Activated naive CD4-positive, alpha-beta T cell treated with anti-CD3 and anti-CD28 coated beads, Interleukin-2, amount 50 U/mL, for 24 hours (primary cell): ENCODE data around the gene KIAA0513.
A peak's percentile ranks its signal among the peaks of the same experiment; 100 is the strongest.

Experiments
- H3K27ac Mint-ChIP-seq: one replicate; pipeline ENCODE4 v1.8.0; 2021; ENCODE audit warnings: mild to moderate bottlenecking, mixed read lengths
- H3K27me3 Mint-ChIP-seq: one replicate; pipeline ENCODE4 v1.8.0; 2021; ENCODE audit warnings: mixed read lengths
- H3K36me3 Mint-ChIP-seq: one replicate; pipeline ENCODE4 v1.8.0; 2021; ENCODE audit warnings: mixed read lengths
- H3K4me1 Mint-ChIP-seq: one replicate; pipeline ENCODE4 v1.8.0; 2021; ENCODE audit warnings: mixed read lengths
- H3K4me3 Mint-ChIP-seq: one replicate; pipeline ENCODE4 v1.8.0; 2021; ENCODE audit warnings: mild to moderate bottlenecking, mixed read lengths
- H3K9me3 Mint-ChIP-seq: one replicate; pipeline ENCODE4 v1.8.0; 2021; ENCODE audit warnings: mixed read lengths

The KIAA0513 gene

GRCh38 chr16:84999857-85000480 lies 27.6 kb upstream of the KIAA0513 start:
- Mint-ChIP-seq H3K27ac (no peak overlapping the region), H3K27me3 (no peaks in the 10 kb centered on the region), H3K36me3 (peaks cover 7% of the 10 kb centered on the region), H3K9me3 (no peaks in the 10 kb centered on the region), H3K4me1 (peaks cover 53% of the 10 kb centered on the region), H3K4me3 (no peak overlapping the region)

DNA sequence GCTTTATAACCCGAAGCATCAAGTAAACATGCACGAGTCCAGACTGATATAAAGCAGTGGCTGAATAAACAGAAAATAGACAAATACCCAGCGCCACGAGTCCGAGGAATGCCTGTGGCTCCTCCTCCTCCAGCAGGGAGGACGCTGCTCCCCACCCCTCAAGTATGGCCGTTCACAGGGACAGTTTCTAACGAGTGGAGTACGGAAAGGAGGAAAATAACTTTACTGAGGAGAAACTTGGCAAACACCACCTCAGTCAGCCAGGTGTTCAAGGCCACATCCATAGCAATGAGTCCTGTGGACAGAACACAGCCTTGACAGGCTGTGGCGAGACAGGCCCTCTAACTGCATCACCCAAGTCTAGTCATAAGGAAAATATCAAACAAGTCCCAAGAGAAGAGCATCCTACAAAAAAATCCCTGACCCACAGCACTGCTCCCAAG lies 25.5 kb upstream of the KIAA0513 start:
- Mint-ChIP-seq H3K36me3 (peaks cover 4% of the 10 kb centered on the region), H3K4me1 (peaks cover 62% of the 10 kb centered on the region), H3K4me3 (no peak overlapping the region), H3K9me3 (no peaks in the 10 kb centered on the region), H3K27me3 (no peaks in the 10 kb centered on the region), H3K27ac (no peak overlapping the region)

DNA sequence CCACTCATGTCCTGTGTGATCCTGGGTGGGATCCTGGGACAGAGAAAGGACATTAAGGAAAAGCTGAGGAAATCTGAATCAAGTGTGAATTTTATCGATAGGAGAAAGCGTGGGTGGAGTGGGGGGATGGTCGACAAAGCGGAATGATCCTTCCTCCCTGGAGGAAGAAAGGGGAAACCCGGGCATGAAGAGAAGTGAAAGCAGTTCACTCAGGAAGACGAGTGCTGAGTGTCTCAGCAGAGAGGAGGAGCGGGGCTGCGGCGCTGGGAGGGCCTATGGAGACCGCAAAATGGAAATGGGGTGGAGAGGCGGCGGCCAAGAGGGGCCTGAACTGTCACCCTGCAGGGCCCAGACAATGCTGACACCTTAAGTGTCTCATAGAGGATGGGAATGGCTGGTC lies 25.0 kb upstream of the KIAA0513 start:
- peaks cover 4% of the 10 kb centered on the region for H3K36me3 Mint-ChIP-seq
- no peaks in the 10 kb centered on the region for H3K27me3 Mint-ChIP-seq
- H3K4me1 Mint-ChIP-seq, result peaks cover 67% of the 10 kb centered on the region
- peak overlapping the region; percentile 55 for H3K4me3 Mint-ChIP-seq
- peak overlapping the region; percentile 75 for H3K27ac Mint-ChIP-seq
- H3K9me3 Mint-ChIP-seq, result no peaks in the 10 kb centered on the region

DNA sequence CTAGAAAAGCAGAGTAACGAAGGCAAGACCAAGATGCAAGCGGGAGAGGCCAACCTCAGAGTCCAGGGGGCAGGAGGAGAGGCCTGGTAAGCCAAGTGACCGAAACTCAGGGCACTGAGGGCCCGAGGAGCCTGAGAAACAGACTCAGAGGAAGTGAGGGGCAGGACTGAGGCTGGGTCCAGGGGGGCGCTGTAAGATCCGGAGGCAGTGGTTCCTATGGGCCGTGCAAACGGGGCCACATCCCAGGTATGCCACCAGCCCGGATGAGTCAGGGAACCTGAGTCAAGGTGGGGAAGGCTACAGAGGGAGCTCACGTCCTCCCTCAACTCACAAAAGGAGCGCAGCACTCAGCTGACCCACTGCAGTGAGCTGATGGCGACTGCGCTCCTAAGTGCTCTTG lies 24.5 kb upstream of the KIAA0513 start:
- H3K4me1 Mint-ChIP-seq, result peaks cover 71% of the 10 kb centered on the region

DNA sequence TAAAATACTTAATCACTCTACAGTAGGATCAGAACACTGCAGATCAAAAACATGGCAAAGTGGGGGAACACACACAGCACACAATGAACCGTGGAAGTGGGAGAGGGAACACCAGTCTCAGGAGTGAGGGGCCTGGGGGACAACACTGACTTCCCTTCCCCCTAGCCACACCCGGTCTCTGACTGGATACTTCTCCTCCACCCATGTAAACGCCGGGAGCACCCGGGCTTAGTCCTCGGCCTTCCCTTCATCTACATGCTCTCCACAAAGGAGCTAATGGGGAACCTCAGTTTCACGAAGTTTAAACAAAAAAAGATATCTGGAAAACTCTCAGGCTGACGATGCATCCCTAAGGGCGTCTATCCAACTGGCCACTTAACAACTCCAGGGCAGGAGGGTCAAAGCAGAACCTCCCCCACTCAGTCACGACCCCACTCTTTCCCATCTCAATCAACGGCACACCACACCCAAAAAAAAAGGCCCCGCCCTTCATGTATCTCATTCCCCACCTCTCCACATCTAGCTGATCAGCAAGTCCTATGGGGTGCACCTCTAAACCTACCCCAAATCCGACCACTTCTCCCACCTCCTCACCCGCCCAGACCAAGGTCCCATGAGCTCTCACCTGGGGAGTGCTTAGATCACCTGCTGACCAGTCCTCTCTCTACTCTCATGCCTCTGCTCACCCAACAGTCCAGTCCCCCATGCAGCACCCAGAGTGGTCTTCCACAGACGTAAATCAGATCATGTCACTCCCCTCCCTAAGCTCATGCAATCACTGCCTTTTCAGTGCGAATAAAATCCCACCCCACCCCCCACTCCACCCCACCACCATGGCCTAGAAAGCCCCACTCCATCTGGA lies 23.6 kb upstream of the KIAA0513 start:
- no peak overlapping the region for H3K4me3 Mint-ChIP-seq
- peaks cover 4% of the 10 kb centered on the region for H3K36me3 Mint-ChIP-seq
- peaks cover 80% of the 10 kb centered on the region for H3K4me1 Mint-ChIP-seq
- no peak overlapping the region for H3K27ac Mint-ChIP-seq
- no peaks in the 10 kb centered on the region for H3K9me3 Mint-ChIP-seq
- H3K27me3 Mint-ChIP-seq, result no peaks in the 10 kb centered on the region

More for the DNA sequence above, 24.5 kb upstream of the KIAA0513 start:
- Mint-ChIP-seq H3K27me3 (no peaks in the 10 kb centered on the region), H3K9me3 (no peaks in the 10 kb centered on the region), H3K27ac (peak overlapping the region; percentile 61), H3K4me3 (peak overlapping the region; percentile 55), H3K36me3 (peaks cover 4% of the 10 kb centered on the region)

GRCh38 chr16:85004587-85005205 lies 22.9 kb upstream of the KIAA0513 start:
- Mint-ChIP-seq H3K4me1 (peaks cover 80% of the 10 kb centered on the region), H3K27ac (no peak overlapping the region), H3K27me3 (no peaks in the 10 kb centered on the region), H3K4me3 (no peak overlapping the region), H3K36me3 (peaks cover 4% of the 10 kb centered on the region), H3K9me3 (no peaks in the 10 kb centered on the region)

DNA sequence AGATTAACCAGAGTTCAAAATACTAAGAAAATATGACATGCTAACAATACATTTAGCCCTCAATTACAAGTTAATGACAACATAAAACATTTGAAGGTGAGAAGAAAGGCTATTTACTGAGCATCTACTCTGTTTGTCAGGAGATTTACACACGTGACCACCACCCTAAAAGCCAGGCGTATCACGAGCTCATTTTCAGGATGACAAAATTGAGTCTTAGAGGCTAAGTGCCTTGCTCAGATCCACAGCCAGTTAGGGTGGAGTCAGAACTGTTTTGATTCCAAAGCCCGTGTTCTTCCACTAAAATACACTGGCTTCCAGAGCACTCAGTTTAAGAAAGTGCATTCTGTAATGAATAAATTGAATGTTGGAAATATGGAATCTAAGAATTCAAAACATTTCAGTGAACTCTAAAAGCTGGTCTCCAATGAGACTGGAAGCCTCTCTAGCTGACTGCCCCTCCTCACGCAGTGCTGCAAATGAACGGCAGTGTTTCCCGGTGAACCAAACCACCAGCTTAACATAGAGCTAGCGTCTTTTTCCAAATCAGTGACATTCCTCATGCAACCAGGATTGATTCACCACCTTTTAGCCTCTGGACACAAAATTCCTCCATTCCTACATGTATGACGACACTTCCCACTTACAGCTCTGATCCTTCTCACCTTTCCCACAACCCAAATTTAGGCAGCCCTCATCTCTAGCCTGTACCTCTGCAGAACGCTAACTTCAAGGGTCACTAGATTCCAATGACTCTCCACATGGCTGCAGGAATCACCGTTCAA lies 22.1 kb upstream of the KIAA0513 start:
- Mint-ChIP-seq H3K27me3 (no peaks in the 10 kb centered on the region), H3K4me1 (peaks cover 87% of the 10 kb centered on the region), H3K36me3 (peaks cover 3% of the 10 kb centered on the region), H3K27ac (no peak overlapping the region), H3K4me3 (no peak overlapping the region), H3K9me3 (no peaks in the 10 kb centered on the region)

DNA sequence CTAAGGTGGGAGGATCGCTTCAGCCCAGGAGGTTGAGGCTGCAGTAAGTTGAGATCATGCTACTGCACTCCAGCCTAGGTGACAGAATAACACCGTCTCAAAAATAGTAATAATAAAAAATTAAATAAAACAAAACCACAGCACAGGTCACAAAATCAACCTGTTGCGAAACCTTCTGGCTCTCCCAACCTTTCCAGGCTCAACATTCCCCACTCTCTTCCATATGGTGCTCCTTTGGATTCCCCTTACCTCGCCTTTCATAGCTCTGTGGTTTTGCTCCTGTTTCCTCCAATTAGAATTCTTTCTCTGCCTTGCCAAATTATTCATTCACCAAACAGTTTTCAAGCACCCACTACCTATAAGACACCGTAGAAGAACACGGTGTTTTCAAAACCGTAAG lies 21.0 kb upstream of the KIAA0513 start:
- no peak overlapping the region for H3K4me3 Mint-ChIP-seq
- H3K4me1 Mint-ChIP-seq, result peaks cover 84% of the 10 kb centered on the region
- no peaks in the 10 kb centered on the region for H3K9me3 Mint-ChIP-seq
- H3K27ac Mint-ChIP-seq, result no peak overlapping the region
- H3K27me3 Mint-ChIP-seq, result no peaks in the 10 kb centered on the region
- peaks cover 2% of the 10 kb centered on the region for H3K36me3 Mint-ChIP-seq

- no peaks in the 10 kb centered on the region for H3K9me3 Mint-ChIP-seq
- H3K27me3 Mint-ChIP-seq, result no peaks in the 10 kb centered on the region
- peaks cover 78% of the 10 kb centered on the region for H3K4me1 Mint-ChIP-seq
- peaks cover 3% of the 10 kb centered on the region for H3K36me3 Mint-ChIP-seq
- H3K27ac Mint-ChIP-seq, result no peak overlapping the region
- no peak overlapping the region for H3K4me3 Mint-ChIP-seq
Measured at GRCh38 chr16:85007496-85008214, 19.9 kb upstream of the KIAA0513 start.

- H3K36me3 Mint-ChIP-seq, result peaks cover 3% of the 10 kb centered on the region
- peaks cover 72% of the 10 kb centered on the region for H3K4me1 Mint-ChIP-seq
- no peaks in the 10 kb centered on the region for H3K27me3 Mint-ChIP-seq
- no peak overlapping the region for H3K27ac Mint-ChIP-seq
- no peaks in the 10 kb centered on the region for H3K9me3 Mint-ChIP-seq
- H3K4me3 Mint-ChIP-seq, result no peak overlapping the region
Measured at GRCh38 chr16:85008271-85008670, 19.3 kb upstream of the KIAA0513 start.

DNA sequence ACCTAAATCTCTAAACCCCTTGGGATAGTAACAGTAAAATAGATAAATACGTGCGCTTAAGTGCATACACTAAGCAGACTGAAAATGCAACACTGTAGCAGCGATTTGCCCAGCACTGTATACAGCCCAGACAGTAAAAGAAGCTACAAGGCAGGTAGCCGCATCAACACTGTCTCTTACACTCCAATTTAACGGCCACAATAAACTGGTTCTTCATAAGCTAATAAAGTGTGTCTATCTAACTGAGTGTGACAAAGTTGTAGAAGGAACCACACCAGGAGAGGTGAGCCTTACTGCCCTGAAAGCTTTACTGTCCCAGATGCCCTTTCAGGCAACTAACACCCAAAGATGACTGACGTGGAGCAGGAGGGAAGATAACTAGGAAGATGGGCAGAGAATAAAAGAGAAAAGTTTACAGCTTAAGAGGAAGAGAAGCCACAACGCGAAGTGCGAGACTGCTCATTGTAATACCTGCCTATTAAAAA lies 17.1 kb upstream of the KIAA0513 start:
- Mint-ChIP-seq H3K27me3 (no peaks in the 10 kb centered on the region), H3K27ac (peak overlapping the region; percentile 99), H3K36me3 (peaks cover 3% of the 10 kb centered on the region), H3K4me1 (peaks cover 51% of the 10 kb centered on the region), H3K9me3 (no peaks in the 10 kb centered on the region), H3K4me3 (peak overlapping the region; percentile 92)

GRCh38 chr16:85010931-85011845 lies 16.4 kb upstream of the KIAA0513 start, which contains the start of gene ZDHHC7:
Gene ZDHHC7, minus strand, starts transcription at chr16:85011535. Its CDS starts 20,917 bp downstream, at chr16:84990618.
- Mint-ChIP-seq H3K27me3 (no peaks in the 10 kb centered on the region), H3K36me3 (peaks cover 3% of the 10 kb centered on the region), H3K9me3 (no peaks in the 10 kb centered on the region), H3K4me1 (peaks cover 46% of the 10 kb centered on the region), H3K27ac (peak within 1 kb of the TSS; percentile 99), H3K4me3 (peak within 1 kb of the TSS; percentile 98)

GRCh38 chr16:85011846-85012284 lies 15.7 kb upstream of the KIAA0513 start:
- Mint-ChIP-seq H3K27me3 (no peaks in the 10 kb centered on the region), H3K9me3 (no peaks in the 10 kb centered on the region), H3K27ac (peak overlapping the region; percentile 98), H3K4me3 (peak overlapping the region; percentile 98), H3K4me1 (peaks cover 47% of the 10 kb centered on the region), H3K36me3 (peaks cover 3% of the 10 kb centered on the region)

- Mint-ChIP-seq H3K27ac (peak overlapping the region; percentile 73), H3K4me1 (peaks cover 28% of the 10 kb centered on the region), H3K36me3 (peaks cover 3% of the 10 kb centered on the region), H3K4me3 (no peak overlapping the region), H3K27me3 (no peaks in the 10 kb centered on the region), H3K9me3 (no peaks in the 10 kb centered on the region)
Measured at GRCh38 chr16:85014311-85014710, 13.3 kb upstream of the KIAA0513 start.
